Measurements from ENCODE around the gene PPFIBP2.

PPFIBP2 gene

DNA sequence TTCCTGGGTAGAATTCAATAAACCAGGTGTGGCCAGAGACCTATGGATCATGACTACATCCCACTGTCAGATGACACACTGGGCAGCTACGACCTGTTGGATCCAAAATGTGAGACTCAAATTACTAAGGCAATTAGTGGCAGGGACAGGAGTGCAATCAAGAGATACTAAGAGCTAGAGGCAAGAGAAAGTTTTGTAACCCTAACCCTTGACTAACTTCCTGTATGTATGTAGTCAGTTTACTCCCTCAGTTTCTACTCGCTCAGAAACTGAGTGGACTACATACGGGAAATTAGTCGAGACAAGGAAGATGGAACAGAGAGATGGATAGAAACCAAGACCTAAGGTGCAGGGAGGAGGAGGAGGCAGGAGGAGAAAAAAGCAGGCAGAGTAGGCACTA, 156.8 kb downstream of the PPFIBP2 start:
- POLR2A ChIA-PET: no interaction called here
- H3K27ac ChIP-seq (ENCODE audit: extremely low read depth, low read depth, low read length): no peak overlapping the region

GRCh38 chr11:7671347-7672215, 157.8 kb downstream of the PPFIBP2 start:
- H3K4me1 ChIP-seq (ENCODE audit: control insufficient read depth, insufficient read depth, low read length): no peaks in the 10 kb centered on the region
- H3K27ac ChIP-seq (ENCODE audit: extremely low read depth, low read depth, low read length): no peak overlapping the region
- TF ChIP-seq GFI1B (tag by site-specific recombination; IDR thresholded peaks at IDR 0.05): no peak
- TF ChIP-seq ZNF785 (tag by site-specific recombination; IDR thresholded peaks at IDR 0.05): no peak
- TF ChIP-seq ZFP69B (tag by site-specific recombination; IDR thresholded peaks at IDR 0.05): no peak
- TF ChIP-seq ZNF146 (tag by site-specific recombination; IDR thresholded peaks at IDR 0.05): no peak
- TF ChIP-seq, protein P1, sequence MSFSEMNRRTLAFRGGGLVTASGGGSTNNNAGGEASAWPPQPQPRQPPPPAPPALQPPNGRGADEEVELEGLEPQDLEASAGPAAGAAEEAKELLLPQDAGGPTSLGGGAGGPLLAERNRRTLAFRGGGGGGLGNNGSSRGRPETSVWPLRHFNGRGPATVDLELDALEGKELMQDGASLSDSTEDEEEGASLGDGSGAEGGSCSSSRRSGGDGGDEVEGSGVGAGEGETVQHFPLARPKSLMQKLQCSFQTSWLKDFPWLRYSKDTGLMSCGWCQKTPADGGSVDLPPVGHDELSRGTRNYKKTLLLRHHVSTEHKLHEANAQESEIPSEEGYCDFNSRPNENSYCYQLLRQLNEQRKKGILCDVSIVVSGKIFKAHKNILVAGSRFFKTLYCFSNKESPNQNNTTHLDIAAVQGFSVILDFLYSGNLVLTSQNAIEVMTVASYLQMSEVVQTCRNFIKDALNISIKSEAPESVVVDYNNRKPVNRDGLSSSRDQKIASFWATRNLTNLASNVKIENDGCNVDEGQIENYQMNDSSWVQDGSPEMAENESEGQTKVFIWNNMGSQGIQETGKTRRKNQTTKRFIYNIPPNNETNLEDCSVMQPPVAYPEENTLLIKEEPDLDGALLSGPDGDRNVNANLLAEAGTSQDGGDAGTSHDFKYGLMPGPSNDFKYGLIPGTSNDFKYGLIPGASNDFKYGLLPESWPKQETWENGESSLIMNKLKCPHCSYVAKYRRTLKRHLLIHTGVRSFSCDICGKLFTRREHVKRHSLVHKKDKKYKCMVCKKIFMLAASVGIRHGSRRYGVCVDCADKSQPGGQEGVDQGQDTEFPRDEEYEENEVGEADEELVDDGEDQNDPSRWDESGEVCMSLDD (tag by site-specific recombination; IDR thresholded peaks at IDR 0.05): no peak
- TF ChIP-seq ZNF37A (tag by site-specific recombination; IDR thresholded peaks at IDR 0.05): no peak
- TF ChIP-seq HIC1 (tag by site-specific recombination; IDR thresholded peaks at IDR 0.05): no peak
- no peak for TF ChIP-seq SCRT1 (tag by site-specific recombination; IDR thresholded peaks at IDR 0.05; ENCODE audit: borderline replicate concordance)
- no peak for TF ChIP-seq ZNF677 (tag by site-specific recombination; IDR thresholded peaks at IDR 0.05)
- TF ChIP-seq SCRT2 (tag by site-specific recombination; IDR thresholded peaks at IDR 0.05): no peak
- TF ChIP-seq MEIS1 (CRISPR knock-in tag; IDR thresholded peaks at IDR 0.05; ENCODE audit: borderline replicate concordance): no peak
- no peak for TF ChIP-seq ZNF114 (tag by site-specific recombination; IDR thresholded peaks at IDR 0.05)
- POLR2A ChIA-PET: no interaction called here
- H3K4me3 ChIP-seq (ENCODE audit: low read depth, low read length): no peak overlapping the region
- no peaks in the 10 kb centered on the region for H3K9me3 ChIP-seq (ENCODE audit: control insufficient read depth, insufficient read depth, low read depth, low read length)
- H3K36me3 ChIP-seq (ENCODE audit: control insufficient read depth in 2 of 2, insufficient read depth in 1 of 2, low read length in 2 of 2): no peaks in the 10 kb centered on the region
- CTCF ChIA-PET: interaction anchor here (1.2 kb wide), 1 partner anchor 100 kb away, joined by 6 read pairs; no protein-coding TSS in a partner anchor

More for the DNA sequence above, 156.8 kb downstream of the PPFIBP2 start:
- Histone ChIP-seq H3K4me1 (ENCODE audit: control insufficient read depth, insufficient read depth, low read length) (no peaks in the 10 kb centered on the region), H3K4me3 (ENCODE audit: low read depth, low read length) (no peak overlapping the region), H3K36me3 (ENCODE audit: control insufficient read depth in 2 of 2, insufficient read depth in 1 of 2, low read length in 2 of 2) (no peaks in the 10 kb centered on the region), H3K9me3 (ENCODE audit: control insufficient read depth, insufficient read depth, low read depth, low read length) (no peaks in the 10 kb centered on the region)
- TF ChIP-seq ZNF366 (tag by site-specific recombination; conservative IDR thresholded peaks at IDR 0.05) (no peak), ZNF629 (tag by site-specific recombination; IDR thresholded peaks at IDR 0.05) (no peak), WT1 (tag by site-specific recombination; IDR thresholded peaks at IDR 0.05) (no peak), ZNF776 (tag by site-specific recombination; IDR thresholded peaks at IDR 0.05; ENCODE audit: borderline replicate concordance) (no peak), ZNF2 (tag by site-specific recombination; IDR thresholded peaks at IDR 0.05) (no peak), ZNF670 (tag by site-specific recombination; IDR thresholded peaks at IDR 0.05; ENCODE audit: low read depth) (no peak), ZNF510 (tag by site-specific recombination; IDR thresholded peaks at IDR 0.05; ENCODE audit: insufficient replicate concordance) (no peak), ZNF843 (tag by site-specific recombination; IDR thresholded peaks at IDR 0.05) (no peak), ZNF518A (tag by site-specific recombination; conservative IDR thresholded peaks at IDR 0.05; ENCODE audit: low read depth) (no peak)
- CTCF ChIA-PET: interaction anchor here (1.2 kb wide), 1 partner anchor 16 kb away, joined by 4 read pairs; no protein-coding TSS in a partner anchor

All from HEK293 (cell line).